ENCODE results near the gene AOAH.

Gene AOAH

DNA sequence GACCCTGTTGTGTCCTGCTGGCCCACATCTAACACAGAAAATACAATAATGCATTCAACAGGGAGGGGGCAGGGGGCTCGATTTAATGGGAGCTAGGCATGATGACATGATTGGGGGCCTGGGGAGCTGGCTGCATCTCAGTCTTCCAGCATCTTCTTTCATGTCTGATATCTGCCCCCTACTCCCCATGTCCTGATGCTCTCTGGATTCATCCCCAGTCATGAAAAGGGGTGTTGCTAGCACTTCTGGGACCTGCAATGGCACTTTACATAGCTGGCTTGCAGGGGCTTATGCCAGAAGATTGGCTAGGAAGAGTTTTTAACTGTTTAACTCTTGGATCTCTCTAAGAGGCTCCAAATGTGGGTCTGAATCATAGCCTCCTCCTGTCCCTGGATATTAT lies 94.9 kb downstream of the AOAH start:
- Histone ChIP-seq H3K27me3 (replicated peaks; ENCODE audit: control insufficient read depth, insufficient read depth, low read length) (peaks cover 1% of the 10 kb centered on the region), H3K36me3 (ENCODE audit: control insufficient read depth, insufficient read depth, low read length) (no peaks in the 10 kb centered on the region), H3K4me3 (replicated peaks; ENCODE audit: low read depth, low read length) (no peak overlapping the region)
- TF ChIP-seq CTCF (IDR thresholded peaks at IDR 0.05; ENCODE audit: insufficient read depth, low read length, poor library complexity, severe bottlenecking): no peak
- no peak for DNase-seq (ENCODE audit: extremely low read depth, insufficient read length)

DNA sequence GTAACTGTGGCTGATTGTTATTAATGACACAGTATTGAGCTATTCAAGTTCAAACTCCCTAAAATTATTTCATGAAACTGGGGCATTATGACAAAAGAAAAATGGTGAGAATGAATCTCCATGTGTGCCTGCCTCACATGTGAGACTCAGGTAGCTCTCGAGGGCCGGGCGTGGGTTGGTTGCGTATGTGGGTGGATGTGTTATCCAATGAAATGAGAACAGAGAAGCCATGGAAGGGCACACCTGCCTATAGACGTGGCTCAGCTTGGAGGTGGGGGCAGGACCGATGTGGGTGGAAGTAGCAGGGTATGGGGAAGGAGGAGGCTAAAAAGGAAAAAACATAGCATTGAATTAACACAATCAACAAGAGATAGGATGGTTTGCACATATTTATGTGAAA lies 96.5 kb downstream of the AOAH start:
- Histone ChIP-seq H3K27me3 (replicated peaks; ENCODE audit: control insufficient read depth, insufficient read depth, low read length) (peaks cover 1% of the 10 kb centered on the region), H3K4me3 (replicated peaks; ENCODE audit: low read depth, low read length) (no peak overlapping the region), H3K36me3 (ENCODE audit: control insufficient read depth, insufficient read depth, low read length) (no peaks in the 10 kb centered on the region)
- no peak for TF ChIP-seq CTCF (IDR thresholded peaks at IDR 0.05; ENCODE audit: insufficient read depth, low read length, poor library complexity, severe bottlenecking)
- no peak for DNase-seq (ENCODE audit: extremely low read depth, insufficient read length)

DNA sequence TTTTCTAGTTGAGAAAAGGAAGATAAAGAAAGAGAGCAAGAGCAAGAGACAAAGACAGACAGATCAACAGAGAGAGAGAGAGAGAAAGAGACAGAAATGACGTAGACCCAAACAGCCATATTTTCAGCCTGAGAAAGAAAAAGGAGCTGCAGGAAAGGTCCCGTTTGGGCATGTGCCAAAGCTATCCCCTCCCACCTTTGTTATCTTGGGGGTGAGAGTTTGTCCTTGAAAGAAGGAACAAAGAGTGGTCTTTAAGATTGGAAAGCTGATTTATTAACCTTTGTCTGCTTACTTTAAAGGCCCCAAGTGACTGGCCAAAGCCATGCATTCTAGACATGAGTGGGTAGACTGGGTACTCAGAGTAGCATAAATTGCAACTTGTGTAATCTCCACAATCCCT lies 98.2 kb downstream of the AOAH start:
- DNase-seq (ENCODE audit: extremely low read depth, insufficient read length): no peak
- H3K27me3 ChIP-seq (replicated peaks; ENCODE audit: control insufficient read depth, insufficient read depth, low read length): peaks cover 1% of the 10 kb centered on the region
- no peak for TF ChIP-seq CTCF (IDR thresholded peaks at IDR 0.05; ENCODE audit: insufficient read depth, low read length, poor library complexity, severe bottlenecking)
- H3K36me3 ChIP-seq (ENCODE audit: control insufficient read depth, insufficient read depth, low read length): no peaks in the 10 kb centered on the region
- H3K4me3 ChIP-seq (replicated peaks; ENCODE audit: low read depth, low read length): no peak overlapping the region

GRCh38 chr7:36625247-36625646 lies 99.0 kb downstream of the AOAH start:
- no peak for TF ChIP-seq CTCF (IDR thresholded peaks at IDR 0.05; ENCODE audit: insufficient read depth, low read length, poor library complexity, severe bottlenecking)

GRCh38 chr7:36623247-36623646 lies 101.0 kb downstream of the AOAH start:
- no peak for TF ChIP-seq CTCF (IDR thresholded peaks at IDR 0.05; ENCODE audit: insufficient read depth, low read length, poor library complexity, severe bottlenecking)
- no peak overlapping the region for H3K4me3 ChIP-seq (replicated peaks; ENCODE audit: low read depth, low read length)
- H3K36me3 ChIP-seq (ENCODE audit: control insufficient read depth, insufficient read depth, low read length): no peaks in the 10 kb centered on the region
- no peak for DNase-seq (ENCODE audit: extremely low read depth, insufficient read length)
- no peaks in the 10 kb centered on the region for H3K27me3 ChIP-seq (replicated peaks; ENCODE audit: control insufficient read depth, insufficient read depth, low read length)

More at GRCh38 chr7:36625247-36625646, 99.0 kb downstream of the AOAH start:
- Histone ChIP-seq H3K4me3 (replicated peaks; ENCODE audit: low read depth, low read length) (no peak overlapping the region), H3K36me3 (ENCODE audit: control insufficient read depth, insufficient read depth, low read length) (no peaks in the 10 kb centered on the region), H3K27me3 (replicated peaks; ENCODE audit: control insufficient read depth, insufficient read depth, low read length) (peaks cover 1% of the 10 kb centered on the region)
- DNase-seq (ENCODE audit: extremely low read depth, insufficient read length): no peak

GRCh38 chr7:36621396-36621795 lies 102.9 kb downstream of the AOAH start:
- no peak overlapping the region for H3K4me3 ChIP-seq (replicated peaks; ENCODE audit: low read depth, low read length)
- H3K27me3 ChIP-seq (replicated peaks; ENCODE audit: control insufficient read depth, insufficient read depth, low read length): no peaks in the 10 kb centered on the region
- DNase-seq (ENCODE audit: extremely low read depth, insufficient read length): no peak
- no peaks in the 10 kb centered on the region for H3K36me3 ChIP-seq (ENCODE audit: control insufficient read depth, insufficient read depth, low read length)
- no peak for TF ChIP-seq CTCF (IDR thresholded peaks at IDR 0.05; ENCODE audit: insufficient read depth, low read length, poor library complexity, severe bottlenecking)

All from GM06990 (cell line).